Neuronal stem cell (in vitro differentiated cells): Measurements from ENCODE around the gene FBXO22.

Source experiments
- DNase-seq: peaks from one replicate; pipeline ENCODE4 v3.0.0-alpha.2; 2013; ENCODE audit warnings: low spot score
- H2AFZ ChIP-seq: one replicate; pipeline ENCODE4 v1.6.1; 2013; ENCODE audit warnings: mild to moderate bottlenecking, low read length, inconsistent platforms
- H2AK5ac ChIP-seq: 2 replicates; pipeline ENCODE4 v1.6.1; 2013; ENCODE audit warnings: low read depth, mild to moderate bottlenecking, inconsistent platforms, low read length, moderate library complexity, mixed read lengths
- H2BK120ac ChIP-seq: 2 replicates; pipeline ENCODE4 v1.6.1; 2013; ENCODE audit warnings: low read depth, mild to moderate bottlenecking, inconsistent platforms, low read length, moderate library complexity, mixed read lengths
- H2BK12ac ChIP-seq: one replicate; pipeline ENCODE4 v1.6.1; 2013; ENCODE audit warnings: low read length, inconsistent platforms
- H2BK15ac ChIP-seq: 2 replicates; pipeline ENCODE4 v1.6.1; 2013; ENCODE audit warnings: mild to moderate bottlenecking, low read length, inconsistent platforms, mixed read lengths
- H2BK5ac ChIP-seq: one replicate; pipeline ENCODE4 v1.6.1; 2013; ENCODE audit warnings: inconsistent platforms, mild to moderate bottlenecking, low read length, moderate library complexity
- H3K14ac ChIP-seq: one replicate; pipeline ENCODE4 v1.6.1; 2013; ENCODE audit warnings: low read length, inconsistent platforms
- H3K18ac ChIP-seq: 2 replicates; pipeline ENCODE4 v1.6.1; 2013; ENCODE audit warnings: low read length, inconsistent platforms
- H3K23ac ChIP-seq: 2 replicates; pipeline ENCODE4 v1.6.1; 2013; ENCODE audit warnings: low read depth, mild to moderate bottlenecking, mixed read lengths, low read length, inconsistent platforms; ENCODE audit not compliant: poor library complexity
- H3K27ac ChIP-seq: replicated peaks from 3 replicates; pipeline ENCODE4 v1.5.1; 2013; ENCODE audit warnings: low read length, inconsistent platforms
- H3K27me3 ChIP-seq, 3 experiments: 2 replicates each; pipeline ENCODE4 v1.6.1; 2013; ENCODE audit warnings: low read length in 3 of 3, mild to moderate bottlenecking in 2 of 3, inconsistent platforms in 1 of 3, low read depth in 1 of 3, mixed read lengths in 1 of 3, moderate library complexity in 1 of 3; ENCODE audit not compliant: control insufficient read depth in 3 of 3, insufficient read depth in 3 of 3
- H3K36me3 ChIP-seq, 2 donors: replicated peaks in 1 of 2; 2 replicates each; pipeline ENCODE4 v1.6.1; 2013; ENCODE audit warnings: low read length in 2 of 2; ENCODE audit not compliant: control insufficient read depth in 2 of 2, insufficient read depth in 2 of 2
- H3K4ac ChIP-seq: 2 replicates; pipeline ENCODE4 v1.6.1; 2013; ENCODE audit warnings: inconsistent platforms, mild to moderate bottlenecking, low read length, moderate library complexity
- H3K4me1 ChIP-seq, 2 donors: 1 replicate in 1 of 2; 2 replicates in 1 of 2; pipeline ENCODE4 v1.6.1; 2013; ENCODE audit warnings: low read length in 2 of 2, low read depth in 1 of 2; ENCODE audit not compliant: control insufficient read depth in 2 of 2, insufficient read depth in 1 of 2
- H3K4me2 ChIP-seq: one replicate; pipeline ENCODE4 v1.6.1; 2013; ENCODE audit warnings: mild to moderate bottlenecking, low read length, inconsistent platforms; ENCODE audit not compliant: insufficient read depth, poor library complexity, severe bottlenecking
- H3K4me3 ChIP-seq, 2 donors: 2 replicates each; pipeline ENCODE4 v1.5.1; 2013; ENCODE audit warnings: low read length in 2 of 2, mild to moderate bottlenecking in 2 of 2, inconsistent platforms in 1 of 2, moderate library complexity in 1 of 2
- H3K79me1 ChIP-seq: one replicate; pipeline ENCODE4 v1.6.1; 2013; ENCODE audit warnings: low read depth, mild to moderate bottlenecking, inconsistent platforms, low read length, moderate library complexity
- H3K9ac ChIP-seq: one replicate; pipeline ENCODE4 v1.6.1; 2013; ENCODE audit warnings: mild to moderate bottlenecking, low read depth, low read length, inconsistent platforms; ENCODE audit not compliant: poor library complexity
- H3K9me3 ChIP-seq, 2 donors: replicated peaks in 1 of 2; 2 replicates each; pipeline versions ENCODE3 to v1.6.1; 2013; ENCODE audit warnings: low read length in 2 of 2, mild to moderate bottlenecking in 2 of 2, inconsistent platforms in 1 of 2, low read depth in 1 of 2, mixed read lengths in 1 of 2, moderate library complexity in 1 of 2; ENCODE audit not compliant: control insufficient read depth in 2 of 2, insufficient read depth in 1 of 2
- H4K8ac ChIP-seq: one replicate; pipeline ENCODE4 v1.6.1; 2013; ENCODE audit warnings: low read depth, mild to moderate bottlenecking, inconsistent platforms, low read length, moderate library complexity
- H4K91ac ChIP-seq: one replicate; pipeline ENCODE4 v1.6.1; 2013; ENCODE audit warnings: low read length, low read depth, mild to moderate bottlenecking, inconsistent platforms; ENCODE audit not compliant: poor library complexity
- WGBS, 2 donors: extraction: QIAGEN DNeasy Blood & Tissue Kit; methylation state at CpG; one replicate each; pipeline ENCODE4 v1.1.7; 2013; ENCODE audit warnings: missing lambda C conversion rate in 2 of 2, mixed read lengths in 1 of 2; ENCODE audit not compliant: insufficient read length in 2 of 2, insufficient replicate concordance in 1 of 2; ENCODE audit errors: extremely low coverage in 2 of 2; 5-methylcytosine and 5-hydroxymethylcytosine counted together

Gene FBXO22

GRCh38 chr15:75916978-75917377 lies 13.3 kb downstream of the FBXO22 start:
- no peak overlapping the region for H4K8ac ChIP-seq
- H3K4me2 ChIP-seq, result no peak overlapping the region
- whole genome bisulfite sequencing, 2 donors, result no CpG with 5 or more reads among the region's 1 CpG
- H3K23ac ChIP-seq, result no peak overlapping the region
- H3K27me3 ChIP-seq, result no peaks in the 10 kb centered on the region
- H3K9me3 ChIP-seq, result peaks cover 0 to 5% of the 10 kb centered on the region in 2 donors
- H2BK15ac ChIP-seq, result no peak overlapping the region
- no peak overlapping the region for H3K4me3 ChIP-seq
- H3K14ac ChIP-seq, result no peak overlapping the region
- H2BK12ac ChIP-seq, result no peak overlapping the region
- DNase-seq, result no peak
- H2AFZ ChIP-seq, result no peak overlapping the region
- H3K36me3 ChIP-seq, result peaks cover 19 to 89% of the 10 kb centered on the region in 2 donors
- H3K9ac ChIP-seq, result no peak overlapping the region
- no peak overlapping the region for H3K27ac ChIP-seq
- H4K91ac ChIP-seq, result no peak overlapping the region
- no peak overlapping the region for H2BK120ac ChIP-seq
- H3K18ac ChIP-seq, result no peak overlapping the region
- H2BK5ac ChIP-seq, result no peak overlapping the region
- H3K4me1 ChIP-seq, result no peaks in the 10 kb centered on the region
- no peaks in the 10 kb centered on the region for H3K79me1 ChIP-seq
- no peak overlapping the region for H2AK5ac ChIP-seq
- no peak overlapping the region for H3K4ac ChIP-seq

DNA sequence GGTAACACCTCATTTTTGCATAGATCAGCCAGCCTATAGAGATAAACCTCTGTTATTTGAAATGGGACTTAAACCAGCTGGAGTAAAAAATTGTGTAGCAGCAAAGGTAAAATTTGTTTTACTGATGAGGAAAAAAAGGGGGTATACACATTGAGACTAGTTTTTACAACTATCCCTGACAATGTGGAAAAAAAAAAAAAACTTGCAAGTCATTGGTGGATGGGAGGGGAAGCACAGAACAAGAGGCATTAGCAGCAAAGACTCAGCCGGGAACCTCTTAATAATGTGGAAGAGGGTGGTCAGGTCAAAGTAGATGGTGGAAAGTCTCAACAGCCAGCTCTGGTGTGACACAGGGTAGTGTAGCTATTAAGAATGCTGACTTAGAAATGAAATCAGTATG lies 14.5 kb downstream of the FBXO22 start:
- Histone ChIP-seq H3K14ac (no peak overlapping the region), H2BK5ac (no peak overlapping the region)
- no CpG with 5 or more reads among the region's 1 CpG for WGBS, 2 donors

DNA sequence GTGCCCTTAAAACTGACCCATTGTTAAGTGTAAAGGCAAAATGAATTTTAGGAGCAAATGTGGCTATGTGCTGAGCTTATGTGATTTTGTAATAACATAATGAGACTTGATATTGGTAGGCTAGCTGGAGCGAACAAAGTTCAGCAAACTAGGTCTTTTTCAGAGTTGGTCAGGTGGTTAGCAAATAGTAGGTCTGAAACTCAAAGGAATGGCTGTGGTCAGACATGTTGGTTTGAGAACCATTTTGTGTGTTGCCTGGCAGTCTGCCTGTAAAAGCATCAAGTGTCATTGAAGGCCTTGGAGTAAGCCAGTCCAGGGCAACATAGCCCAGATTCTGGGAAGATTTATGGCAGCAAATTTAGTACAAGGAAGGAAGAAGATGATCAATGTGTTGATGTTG lies 16.4 kb downstream of the FBXO22 start:
- Histone ChIP-seq H3K27ac (no peak overlapping the region), H2BK15ac (no peak overlapping the region), H3K27me3 (no peaks in the 10 kb centered on the region), H3K9me3 (no peaks in the 10 kb centered on the region), H2BK12ac (no peak overlapping the region), H3K14ac (no peak overlapping the region), H3K36me3 (peaks cover 19 to 93% of the 10 kb centered on the region in 2 donors), H3K4me1 (no peaks in the 10 kb centered on the region), H3K4me3 (no peak overlapping the region), H3K79me1 (no peaks in the 10 kb centered on the region), H4K8ac (no peak overlapping the region), H3K18ac (no peak overlapping the region), H2BK120ac (no peak overlapping the region), H2AK5ac (no peak overlapping the region), H3K4ac (no peak overlapping the region), H3K9ac (no peak overlapping the region), H3K23ac (no peak overlapping the region), H4K91ac (no peak overlapping the region), H2BK5ac (no peak overlapping the region), H3K4me2 (no peak overlapping the region), H2AFZ (no peak overlapping the region)
- WGBS, 2 donors, result no CpG with 5 or more reads among the region's 1 CpG
- no peak for DNase-seq

More for the DNA sequence above, 14.5 kb downstream of the FBXO22 start:
- no peak overlapping the region for H2BK120ac ChIP-seq
- no peak overlapping the region for H2AK5ac ChIP-seq
- peaks cover 22 to 93% of the 10 kb centered on the region in 2 donors for H3K36me3 ChIP-seq
- no peaks in the 10 kb centered on the region for H3K79me1 ChIP-seq
- no peak overlapping the region for H3K18ac ChIP-seq
- no peak overlapping the region for H2BK15ac ChIP-seq
- H3K4ac ChIP-seq, result no peak overlapping the region
- no peaks in the 10 kb centered on the region for H3K9me3 ChIP-seq
- H2BK12ac ChIP-seq, result no peak overlapping the region
- H3K4me3 ChIP-seq, result no peak overlapping the region
- H4K8ac ChIP-seq, result no peak overlapping the region
- no peak overlapping the region for H3K23ac ChIP-seq
- H4K91ac ChIP-seq, result no peak overlapping the region
- DNase-seq, result no peak
- no peak overlapping the region for H3K27ac ChIP-seq
- no peaks in the 10 kb centered on the region for H3K4me1 ChIP-seq
- H2AFZ ChIP-seq, result no peak overlapping the region
- no peak overlapping the region for H3K9ac ChIP-seq
- H3K4me2 ChIP-seq, result no peak overlapping the region
- no peaks in the 10 kb centered on the region for H3K27me3 ChIP-seq

DNA sequence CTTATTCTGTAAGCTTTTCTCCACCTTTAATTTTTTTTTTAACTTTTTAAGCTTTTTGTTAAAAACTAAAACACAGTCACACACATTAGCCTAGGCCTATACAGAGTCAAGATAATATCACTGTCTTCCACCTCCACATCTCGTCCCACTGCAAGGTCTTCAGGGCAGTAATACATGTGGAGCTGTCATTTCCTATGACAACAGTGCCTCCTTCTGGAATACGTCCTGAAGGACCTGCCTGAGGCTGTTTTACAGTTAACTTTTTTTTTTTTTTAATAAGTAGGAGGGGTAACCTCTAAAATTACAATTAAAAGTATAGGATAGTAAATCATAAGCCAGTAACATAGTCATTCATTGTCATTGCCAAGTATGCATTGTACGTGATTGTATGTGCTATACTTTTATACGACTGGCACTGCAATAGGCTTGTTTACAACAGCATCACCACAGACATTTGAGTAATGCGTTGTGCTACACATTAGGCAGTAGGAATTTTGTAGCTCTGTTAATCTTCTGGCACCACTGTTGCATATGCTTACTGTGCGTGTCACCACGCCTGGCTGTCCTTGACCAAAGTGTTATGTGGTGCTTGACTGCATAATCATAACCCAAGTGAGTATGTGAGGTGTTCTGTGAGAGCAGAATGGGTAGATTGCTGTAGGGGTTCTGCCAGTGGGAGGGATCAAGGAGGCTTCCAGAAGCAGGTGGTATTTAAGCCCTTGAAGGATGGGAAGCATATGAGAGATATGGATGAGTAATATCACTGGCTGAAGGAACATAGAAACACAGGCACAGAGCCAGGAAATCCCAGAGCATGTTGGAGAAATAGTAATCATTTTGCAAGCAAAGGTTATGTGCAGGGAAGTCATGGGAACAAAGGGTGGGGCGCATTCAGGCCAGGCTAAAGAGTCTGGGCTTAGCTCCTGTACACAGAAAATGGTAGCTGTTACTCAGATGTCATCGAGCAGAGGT lies 18.3 kb downstream of the FBXO22 start:
- Histone ChIP-seq H3K36me3 (peaks cover 16 to 97% of the 10 kb centered on the region in 2 donors), H2BK15ac (no peak overlapping the region), H2AFZ (no peak overlapping the region), H4K91ac (no peak overlapping the region), H2AK5ac (no peak overlapping the region), H3K4ac (no peak overlapping the region), H4K8ac (no peak overlapping the region), H2BK12ac (no peak overlapping the region), H3K27me3 (no peaks in the 10 kb centered on the region), H3K9me3 (no peaks in the 10 kb centered on the region), H3K9ac (no peak overlapping the region), H3K14ac (no peak overlapping the region), H3K4me1 (no peaks in the 10 kb centered on the region), H3K79me1 (no peaks in the 10 kb centered on the region), H2BK120ac (no peak overlapping the region), H3K4me2 (no peak overlapping the region), H3K27ac (no peak overlapping the region), H2BK5ac (no peak overlapping the region), H3K18ac (no peak overlapping the region), H3K23ac (no peak overlapping the region), H3K4me3 (no peak overlapping the region)
- no CpG with 5 or more reads among the region's 9 CpGs for WGBS, 2 donors
- DNase-seq, result no peak
